ENCODE data around the gene TMEM63C.

The TMEM63C gene

DNA sequence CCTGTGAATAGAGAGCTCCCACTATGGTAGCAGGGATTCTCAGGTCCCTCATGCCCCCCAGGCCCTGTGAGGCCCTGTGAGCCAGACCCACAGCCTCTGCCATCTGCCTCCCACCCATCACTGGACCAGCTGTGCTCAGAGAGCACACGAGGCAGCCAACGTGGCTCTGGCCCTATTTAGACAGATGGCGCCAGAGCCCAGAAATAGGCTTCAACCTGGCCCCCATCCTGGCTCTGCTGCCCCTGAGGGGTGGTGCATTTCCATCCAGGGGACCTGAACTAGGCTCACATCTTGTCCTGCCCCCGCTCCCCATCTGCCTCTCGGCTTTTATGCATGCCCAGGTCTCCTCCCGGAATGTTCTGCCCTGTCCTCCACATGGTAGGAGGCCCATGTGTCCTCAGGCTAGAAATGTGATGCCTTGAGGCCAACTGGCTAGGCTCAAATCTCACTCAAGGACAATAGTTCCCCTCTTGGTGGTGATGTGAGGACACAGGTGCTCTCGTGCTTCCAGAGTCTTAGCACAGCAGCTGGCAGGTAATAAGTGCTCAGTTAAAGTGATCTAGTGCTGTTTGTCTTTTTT, 18.9 kb downstream of the TMEM63C start:
- Histone ChIP-seq H3K9me3 (ENCODE audit: control insufficient read depth, insufficient read depth, low read length) (no peaks in the 10 kb centered on the region), H3K4me3 (ENCODE audit: low read depth, low read length) (no peak overlapping the region), H3K4me1 (ENCODE audit: control insufficient read depth, insufficient read depth, low read length) (peaks cover 3% of the 10 kb centered on the region; the same call in 1 of the 2 replicates), H3K9ac (ENCODE audit: low read depth, low read length) (no peak overlapping the region), H3K36me3 (ENCODE audit: control insufficient read depth, insufficient read depth, low read length) (no peaks in the 10 kb centered on the region), H3K27ac (ENCODE audit: low read depth, low read length) (no peak overlapping the region), H3K27me3 (ENCODE audit: control insufficient read depth, insufficient read depth, low read length) (no peaks in the 10 kb centered on the region)

DNA sequence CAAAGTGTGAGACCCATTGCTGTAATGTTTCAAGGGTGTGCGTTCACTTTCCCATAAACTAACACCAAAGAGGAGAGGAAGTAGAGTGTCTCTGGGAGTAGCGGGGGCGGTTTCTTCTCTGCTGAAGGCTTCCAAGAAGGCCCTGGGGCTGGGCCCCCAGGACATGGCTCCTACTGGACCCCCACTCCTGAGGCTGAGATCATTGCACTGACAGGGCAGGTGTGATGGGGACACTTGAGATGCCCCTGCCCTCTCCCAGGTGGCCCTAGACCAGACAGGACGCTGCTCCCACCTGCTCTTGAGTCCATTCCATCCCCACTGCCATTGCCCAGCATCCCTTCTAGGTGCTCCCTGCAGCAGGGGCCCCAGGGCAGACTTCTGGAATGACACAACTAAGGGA, 20.1 kb downstream of the TMEM63C start:
- Histone ChIP-seq H3K9ac (ENCODE audit: low read depth, low read length) (no peak overlapping the region), H3K27ac (ENCODE audit: low read depth, low read length) (no peak overlapping the region), H3K4me1 (ENCODE audit: control insufficient read depth, insufficient read depth, low read length) (peaks cover 3% of the 10 kb centered on the region; the same call in 1 of the 2 replicates), H3K27me3 (ENCODE audit: control insufficient read depth, insufficient read depth, low read length) (no peaks in the 10 kb centered on the region), H3K4me3 (ENCODE audit: low read depth, low read length) (no peak overlapping the region), H3K36me3 (ENCODE audit: control insufficient read depth, insufficient read depth, low read length) (no peaks in the 10 kb centered on the region), H3K9me3 (ENCODE audit: control insufficient read depth, insufficient read depth, low read length) (no peaks in the 10 kb centered on the region)

DNA sequence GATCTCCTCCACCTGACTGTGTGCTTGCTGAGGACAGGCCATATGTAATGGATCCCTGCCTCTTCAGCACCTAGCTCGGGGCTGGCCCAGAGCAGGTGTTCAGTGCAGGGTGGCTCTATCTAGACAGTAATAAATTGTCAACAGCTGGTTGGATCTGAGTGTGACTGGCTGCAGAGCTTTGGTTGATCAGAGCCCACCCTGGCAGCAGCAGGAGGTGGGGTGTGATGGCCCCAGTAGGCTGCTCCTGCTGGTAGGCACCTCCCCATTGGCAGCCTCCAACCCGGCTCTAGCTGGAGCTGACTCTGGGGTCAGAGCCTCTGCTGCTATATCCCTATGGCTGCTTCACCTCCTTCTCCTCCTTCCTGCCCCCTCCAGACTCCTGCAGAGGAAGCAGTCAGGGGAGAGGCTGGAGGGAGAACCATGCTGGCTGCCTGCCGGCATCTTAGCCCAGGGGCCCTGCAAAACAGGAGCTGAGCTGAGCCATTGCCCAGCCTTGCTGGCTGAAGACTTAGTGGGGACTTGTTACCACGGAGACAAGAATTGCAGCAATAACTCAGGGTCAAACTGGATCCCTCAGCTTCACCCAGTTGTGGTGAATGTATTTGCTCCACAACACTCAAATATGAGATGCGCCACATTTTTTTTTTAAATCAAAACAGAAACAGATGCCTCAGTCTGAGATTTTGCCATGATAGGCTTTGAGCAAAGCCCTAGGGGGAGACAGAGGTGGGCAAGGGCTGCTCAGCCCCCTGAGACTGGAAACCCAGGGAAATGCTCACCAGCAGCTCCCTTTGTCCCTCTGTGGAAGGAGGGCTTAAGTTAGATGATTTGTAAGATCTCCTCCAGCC, 22.2 kb downstream of the TMEM63C start:
- peaks cover 3% of the 10 kb centered on the region; the same call in 1 of the 2 replicates for H3K4me1 ChIP-seq (ENCODE audit: control insufficient read depth, insufficient read depth, low read length)
- no peak overlapping the region for H3K9ac ChIP-seq (ENCODE audit: low read depth, low read length)
- no peak overlapping the region for H3K27ac ChIP-seq (ENCODE audit: low read depth, low read length)
- H3K27me3 ChIP-seq (ENCODE audit: control insufficient read depth, insufficient read depth, low read length): no peaks in the 10 kb centered on the region
- no peaks in the 10 kb centered on the region for H3K9me3 ChIP-seq (ENCODE audit: control insufficient read depth, insufficient read depth, low read length)
- H3K4me3 ChIP-seq (ENCODE audit: low read depth, low read length): no peak overlapping the region
- H3K36me3 ChIP-seq (ENCODE audit: control insufficient read depth, insufficient read depth, low read length): no peaks in the 10 kb centered on the region

DNA sequence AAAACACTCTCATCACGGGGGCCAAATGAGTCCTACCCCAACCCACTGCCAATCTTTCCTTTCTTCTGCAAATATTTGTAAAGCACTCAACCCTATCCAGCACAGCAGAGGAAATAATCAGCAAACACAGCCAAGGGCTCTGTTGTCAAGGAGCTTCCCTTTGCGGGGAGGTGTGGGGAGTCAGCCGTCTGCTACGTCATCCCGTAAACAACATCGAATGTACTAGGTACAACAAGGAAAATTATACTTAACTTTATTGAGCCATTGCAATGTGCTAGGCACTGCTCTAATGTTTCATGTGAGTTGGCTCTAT, 22.8 kb downstream of the TMEM63C start:
- Histone ChIP-seq H3K27ac (ENCODE audit: low read depth, low read length) (no peak overlapping the region), H3K36me3 (ENCODE audit: control insufficient read depth, insufficient read depth, low read length) (no peaks in the 10 kb centered on the region), H3K27me3 (ENCODE audit: control insufficient read depth, insufficient read depth, low read length) (no peaks in the 10 kb centered on the region), H3K9ac (ENCODE audit: low read depth, low read length) (no peak overlapping the region), H3K4me3 (ENCODE audit: low read depth, low read length) (no peak overlapping the region), H3K9me3 (ENCODE audit: control insufficient read depth, insufficient read depth, low read length) (no peaks in the 10 kb centered on the region), H3K4me1 (ENCODE audit: control insufficient read depth, insufficient read depth, low read length) (peaks cover 3% of the 10 kb centered on the region; the same call in 1 of the 2 replicates)

DNA sequence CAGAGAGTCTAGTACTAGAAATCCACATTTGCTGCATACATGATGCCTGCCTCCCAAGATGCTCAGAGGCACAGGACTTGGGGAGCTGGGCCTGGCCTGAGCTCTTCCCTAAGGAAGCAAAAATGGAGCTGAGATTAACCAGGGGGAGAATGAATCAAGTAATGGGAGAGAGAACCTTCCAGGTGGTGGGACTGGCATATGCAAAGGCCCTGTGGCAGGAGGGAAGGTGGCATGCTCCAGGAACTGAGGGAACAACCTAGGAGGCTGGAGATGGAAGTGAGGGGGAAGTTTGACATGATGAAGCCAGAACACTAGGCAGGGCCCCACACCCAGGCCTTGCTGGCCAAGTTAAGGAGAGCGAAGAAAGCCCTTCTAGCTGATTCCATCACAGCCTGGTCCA, 23.3 kb downstream of the TMEM63C start:
- Histone ChIP-seq H3K4me3 (ENCODE audit: low read depth, low read length) (no peak overlapping the region), H3K9me3 (ENCODE audit: control insufficient read depth, insufficient read depth, low read length) (no peaks in the 10 kb centered on the region), H3K4me1 (ENCODE audit: control insufficient read depth, insufficient read depth, low read length) (peaks cover 3% of the 10 kb centered on the region; the same call in 1 of the 2 replicates), H3K27ac (ENCODE audit: low read depth, low read length) (no peak overlapping the region), H3K36me3 (ENCODE audit: control insufficient read depth, insufficient read depth, low read length) (no peaks in the 10 kb centered on the region), H3K27me3 (ENCODE audit: control insufficient read depth, insufficient read depth, low read length) (no peaks in the 10 kb centered on the region), H3K9ac (ENCODE audit: low read depth, low read length) (no peak overlapping the region)

DNA sequence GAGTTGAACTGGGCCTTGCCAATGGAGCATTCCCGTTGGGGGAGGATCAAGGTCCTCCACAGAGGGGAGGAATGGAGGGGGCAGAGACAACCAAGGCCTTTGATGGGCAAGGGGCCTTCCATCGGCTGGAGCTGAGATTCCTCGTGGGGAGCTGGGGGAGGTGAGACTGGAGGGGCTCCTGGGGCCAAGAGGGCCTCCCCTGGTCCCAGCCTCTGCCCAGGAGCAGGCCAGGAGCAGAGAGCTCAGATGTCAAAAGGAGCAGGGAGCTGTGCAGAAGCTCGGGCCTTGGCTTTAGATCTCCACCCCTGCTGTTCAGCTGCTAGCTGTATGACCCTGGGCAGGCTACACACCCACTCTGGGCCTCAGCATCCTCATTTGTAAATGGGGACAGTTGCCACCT, 24.0 kb downstream of the TMEM63C start:
- no peaks in the 10 kb centered on the region for H3K36me3 ChIP-seq (ENCODE audit: control insufficient read depth, insufficient read depth, low read length)
- peaks cover 1% of the 10 kb centered on the region; the same call in 1 of the 2 replicates for H3K4me1 ChIP-seq (ENCODE audit: control insufficient read depth, insufficient read depth, low read length)
- no peak overlapping the region for H3K9ac ChIP-seq (ENCODE audit: low read depth, low read length)
- no peaks in the 10 kb centered on the region for H3K9me3 ChIP-seq (ENCODE audit: control insufficient read depth, insufficient read depth, low read length)
- no peak overlapping the region for H3K27ac ChIP-seq (ENCODE audit: low read depth, low read length)
- H3K4me3 ChIP-seq (ENCODE audit: low read depth, low read length): no peak overlapping the region
- H3K27me3 ChIP-seq (ENCODE audit: control insufficient read depth, insufficient read depth, low read length): no peaks in the 10 kb centered on the region

DNA sequence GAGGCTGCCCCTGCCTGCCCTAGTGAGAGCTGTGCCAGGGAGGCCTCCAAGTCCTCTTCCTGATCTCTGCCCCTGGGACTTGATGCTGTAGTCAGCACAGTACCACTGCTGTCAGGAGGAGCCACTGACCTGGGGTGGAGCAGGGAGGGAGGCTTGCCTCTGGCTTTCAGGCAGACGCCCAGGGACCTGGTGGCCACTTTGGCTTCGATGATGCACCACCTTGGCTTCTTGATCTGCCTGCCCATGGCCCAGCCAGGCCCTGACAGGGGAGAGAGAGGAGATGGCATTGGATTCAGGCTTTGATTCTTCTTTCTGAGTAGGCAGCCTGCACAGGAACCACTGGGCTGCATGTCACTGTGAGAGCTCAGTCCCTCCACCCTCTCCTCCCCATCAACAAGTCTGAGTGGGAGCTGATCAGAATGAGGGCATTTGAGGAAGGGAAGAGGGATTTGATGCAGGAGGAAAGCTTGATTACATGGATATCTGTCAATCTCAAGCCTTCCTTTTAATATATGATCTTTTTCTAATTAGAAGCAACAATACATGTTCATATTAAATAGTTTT, 24.7 kb downstream of the TMEM63C start:
- H3K4me3 ChIP-seq (ENCODE audit: low read depth, low read length): no peak overlapping the region
- no peaks in the 10 kb centered on the region for H3K27me3 ChIP-seq (ENCODE audit: control insufficient read depth, insufficient read depth, low read length)
- no peak overlapping the region for H3K9ac ChIP-seq (ENCODE audit: low read depth, low read length)
- H3K36me3 ChIP-seq (ENCODE audit: control insufficient read depth, insufficient read depth, low read length): no peaks in the 10 kb centered on the region
- H3K4me1 ChIP-seq (ENCODE audit: control insufficient read depth, insufficient read depth, low read length): no peaks in the 10 kb centered on the region
- no peak overlapping the region for H3K27ac ChIP-seq (ENCODE audit: low read depth, low read length)
- no peaks in the 10 kb centered on the region for H3K9me3 ChIP-seq (ENCODE audit: control insufficient read depth, insufficient read depth, low read length)

DNA sequence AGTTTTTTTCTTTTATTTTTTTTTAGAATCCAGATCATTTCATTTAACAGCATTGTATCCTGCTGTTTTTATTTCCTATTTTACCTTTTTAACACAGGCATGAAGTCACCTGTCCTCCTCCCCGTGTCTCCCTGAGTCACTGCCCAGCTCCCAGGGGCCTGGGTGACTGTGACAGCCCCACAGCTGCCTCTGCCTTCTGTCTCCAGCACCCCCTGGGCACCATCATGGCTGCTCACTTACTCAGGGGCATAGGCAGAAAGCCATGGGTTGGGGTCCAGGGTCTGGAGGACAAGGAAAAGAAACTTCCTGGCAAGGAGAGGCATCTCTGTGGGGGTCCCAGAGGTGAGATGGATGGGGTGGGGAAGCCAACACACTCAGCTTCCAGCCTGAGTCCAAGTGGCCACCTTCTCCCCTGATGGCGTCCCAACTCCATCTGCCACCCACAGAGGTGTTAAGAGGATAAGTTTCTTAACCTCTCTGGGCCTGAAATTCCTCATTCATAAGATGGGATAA, 25.3 kb downstream of the TMEM63C start:
- no peaks in the 10 kb centered on the region for H3K4me1 ChIP-seq (ENCODE audit: control insufficient read depth, insufficient read depth, low read length)
- H3K36me3 ChIP-seq (ENCODE audit: control insufficient read depth, insufficient read depth, low read length): no peaks in the 10 kb centered on the region
- H3K9ac ChIP-seq (ENCODE audit: low read depth, low read length): no peak overlapping the region
- no peak overlapping the region for H3K27ac ChIP-seq (ENCODE audit: low read depth, low read length)
- no peaks in the 10 kb centered on the region for H3K27me3 ChIP-seq (ENCODE audit: control insufficient read depth, insufficient read depth, low read length)
- no peak overlapping the region for H3K4me3 ChIP-seq (ENCODE audit: low read depth, low read length)
- H3K9me3 ChIP-seq (ENCODE audit: control insufficient read depth, insufficient read depth, low read length): no peaks in the 10 kb centered on the region

DNA sequence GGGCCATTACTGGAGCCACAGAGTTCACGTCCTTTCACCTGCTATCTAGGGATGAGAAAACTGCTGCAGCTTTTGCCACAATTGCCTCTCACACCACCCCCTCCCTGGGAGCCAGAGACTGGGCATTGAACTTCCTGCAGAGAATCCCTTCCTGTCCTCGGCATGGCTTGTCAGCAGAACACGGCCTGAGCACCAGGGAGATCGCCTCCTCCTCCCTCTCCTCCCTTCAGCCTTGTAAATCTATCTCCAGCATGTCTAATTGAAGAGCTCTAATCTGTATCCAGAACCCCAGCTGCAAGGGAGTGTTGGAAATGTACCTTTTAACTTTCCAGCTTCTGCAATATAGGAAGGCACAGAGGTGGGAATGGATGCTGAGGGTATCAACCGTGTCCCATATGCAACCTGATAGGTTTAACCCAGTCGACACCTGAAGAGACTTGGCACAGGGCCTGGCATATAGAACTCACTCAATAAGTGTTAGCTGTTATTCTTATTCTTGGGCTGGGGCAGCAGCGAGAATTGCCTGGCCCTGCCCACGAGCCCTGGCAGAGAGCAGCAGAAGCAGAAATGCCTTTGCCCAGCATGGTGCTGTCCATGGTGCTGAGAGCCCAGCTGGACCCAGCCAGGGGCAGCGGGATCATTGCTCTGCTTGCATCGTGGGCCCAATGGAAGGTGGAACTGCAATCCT, 26.8 kb downstream of the TMEM63C start:
- Histone ChIP-seq H3K27me3 (ENCODE audit: control insufficient read depth, insufficient read depth, low read length) (no peaks in the 10 kb centered on the region), H3K4me1 (ENCODE audit: control insufficient read depth, insufficient read depth, low read length) (peaks cover 7% of the 10 kb centered on the region; the same call in 1 of the 2 replicates), H3K36me3 (ENCODE audit: control insufficient read depth, insufficient read depth, low read length) (no peaks in the 10 kb centered on the region), H3K4me3 (ENCODE audit: low read depth, low read length) (no peak overlapping the region), H3K27ac (ENCODE audit: low read depth, low read length) (no peak overlapping the region), H3K9ac (ENCODE audit: low read depth, low read length) (no peak overlapping the region), H3K9me3 (ENCODE audit: control insufficient read depth, insufficient read depth, low read length) (no peaks in the 10 kb centered on the region)

DNA sequence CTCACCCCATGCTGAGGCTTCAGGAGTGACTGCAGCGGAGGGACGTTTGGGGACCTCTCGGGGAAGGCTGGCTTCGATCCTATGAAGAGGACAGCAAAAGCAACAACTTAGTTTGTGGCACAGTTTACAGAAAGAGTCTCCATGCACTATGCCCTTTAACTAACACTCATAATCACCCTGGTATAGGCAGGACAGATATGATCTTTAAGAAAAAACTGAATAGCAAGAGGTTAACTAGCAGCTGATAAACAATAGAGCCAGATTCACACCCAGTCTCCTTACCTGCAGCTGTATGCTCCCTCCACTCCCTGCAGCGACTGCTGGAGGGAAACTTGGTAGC, 27.4 kb downstream of the TMEM63C start:
- no peaks in the 10 kb centered on the region for H3K9me3 ChIP-seq (ENCODE audit: control insufficient read depth, insufficient read depth, low read length)
- H3K27me3 ChIP-seq (ENCODE audit: control insufficient read depth, insufficient read depth, low read length): no peaks in the 10 kb centered on the region
- H3K4me3 ChIP-seq (ENCODE audit: low read depth, low read length): no peak overlapping the region
- no peak overlapping the region for H3K27ac ChIP-seq (ENCODE audit: low read depth, low read length)
- H3K36me3 ChIP-seq (ENCODE audit: control insufficient read depth, insufficient read depth, low read length): no peaks in the 10 kb centered on the region
- H3K4me1 ChIP-seq (ENCODE audit: control insufficient read depth, insufficient read depth, low read length): peaks cover 7% of the 10 kb centered on the region; the same call in 1 of the 2 replicates
- no peak overlapping the region for H3K9ac ChIP-seq (ENCODE audit: low read depth, low read length)
